A673 (cell line): ENCODE data around the gene GPSM1.

Source experiments
- CTCF ChIP-seq: fragments of 300-800, 200-600 bp; sonication (generic); conservative IDR thresholded peaks from 2 replicates; pipeline ENCODE4 v1.5.1; 2017; ENCODE audit warnings: low read depth, mild to moderate bottlenecking, antibody characterized with exemption, low read length, moderate library complexity, mixed read lengths
- EZH2 ChIP-seq: fragments of 200-600 bp; sonication (generic); IDR thresholded peaks from 2 replicates; pipeline ENCODE4 v1.6.1; 2017; ENCODE audit warnings: borderline replicate concordance, low read depth, mild to moderate bottlenecking, mixed read lengths, antibody characterized with exemption, low read length; ENCODE audit not compliant: poor library complexity, severe bottlenecking

GRCh38 chr9:136341042-136341655 lies 13.8 kb downstream of the GPSM1 start:
- TF ChIP-seq EZH2 (no peak), CTCF (no peak)
